Neural progenitor cell (in vitro differentiated cells): ENCODE data around the gene NRF1.

Experiments
- EZH2phosphoT487 ChIP-seq: fragments of 200-600 bp; sonication (generic); IDR thresholded peaks from 2 replicates; pipeline ENCODE4 v1.6.1; 2017; ENCODE audit warnings: antibody characterized with exemption
- TF ChIP-seq, protein P1 (sequence below): fragments of 200-600 bp; sonication (generic); IDR thresholded peaks from 2 replicates; pipeline ENCODE4 v1.5.1; 2017; ENCODE audit warnings: antibody characterized with exemption, mild to moderate bottlenecking

DNA sequence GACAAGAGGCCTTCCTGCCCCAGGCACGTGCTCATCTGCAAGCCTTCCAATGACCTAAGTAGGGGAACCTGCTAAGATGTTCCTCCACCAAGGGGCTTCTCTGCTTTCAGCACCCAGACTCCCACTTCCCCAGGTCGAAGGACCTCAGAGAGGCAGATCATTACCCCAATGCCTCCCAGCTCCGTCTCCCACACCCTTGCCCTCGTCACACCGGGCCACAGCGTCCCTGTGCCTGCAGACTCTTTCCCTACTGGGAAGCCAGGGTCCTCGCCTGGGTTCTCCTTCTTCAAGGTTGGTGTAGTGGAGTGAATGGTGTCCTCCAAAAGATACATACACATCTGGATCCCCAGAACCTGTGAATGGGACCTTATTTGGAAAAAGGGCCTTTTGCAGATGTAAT lies 189.4 kb downstream of the NRF1 start:
- TF ChIP-seq EZH2phosphoT487: no peak
- TF ChIP-seq, protein P1, sequence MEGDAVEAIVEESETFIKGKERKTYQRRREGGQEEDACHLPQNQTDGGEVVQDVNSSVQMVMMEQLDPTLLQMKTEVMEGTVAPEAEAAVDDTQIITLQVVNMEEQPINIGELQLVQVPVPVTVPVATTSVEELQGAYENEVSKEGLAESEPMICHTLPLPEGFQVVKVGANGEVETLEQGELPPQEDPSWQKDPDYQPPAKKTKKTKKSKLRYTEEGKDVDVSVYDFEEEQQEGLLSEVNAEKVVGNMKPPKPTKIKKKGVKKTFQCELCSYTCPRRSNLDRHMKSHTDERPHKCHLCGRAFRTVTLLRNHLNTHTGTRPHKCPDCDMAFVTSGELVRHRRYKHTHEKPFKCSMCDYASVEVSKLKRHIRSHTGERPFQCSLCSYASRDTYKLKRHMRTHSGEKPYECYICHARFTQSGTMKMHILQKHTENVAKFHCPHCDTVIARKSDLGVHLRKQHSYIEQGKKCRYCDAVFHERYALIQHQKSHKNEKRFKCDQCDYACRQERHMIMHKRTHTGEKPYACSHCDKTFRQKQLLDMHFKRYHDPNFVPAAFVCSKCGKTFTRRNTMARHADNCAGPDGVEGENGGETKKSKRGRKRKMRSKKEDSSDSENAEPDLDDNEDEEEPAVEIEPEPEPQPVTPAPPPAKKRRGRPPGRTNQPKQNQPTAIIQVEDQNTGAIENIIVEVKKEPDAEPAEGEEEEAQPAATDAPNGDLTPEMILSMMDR: no peak
